ENCODE results near the gene ELOA. TPM values are rescaled to one million over a fixed set of nuclear protein-coding genes. Genes with fewer than 3 reads are reported as not detected.

The ELOA gene
- total and polyA plus RNA-seq, 2 of the 13 experiments (the other 11 are each of a cell fraction or from before 2014, with no cell fraction given), result 14.2 to 28.5 TPM

GRCh38 chr1:23752909-23753308 is 9.6 kb downstream of the ELOA start (continued):
- TF ChIP-seq ZNF383 (CRISPR knock-in tag; IDR thresholded peaks at IDR 0.05; ENCODE audit: borderline replicate concordance) (no peak), THAP11 (CRISPR knock-in tag; IDR thresholded peaks at IDR 0.05) (no peak), ZBTB46 (CRISPR knock-in tag; IDR thresholded peaks at IDR 0.05; ENCODE audit: borderline replicate concordance) (no peak), ZNF530 (CRISPR knock-in tag; IDR thresholded peaks at IDR 0.05; ENCODE audit: low read depth) (no peak), ZNF18 (CRISPR knock-in tag; IDR thresholded peaks at IDR 0.05; ENCODE audit: insufficient replicate concordance) (no peak), NPAS2 (CRISPR knock-in tag; IDR thresholded peaks at IDR 0.05; ENCODE audit: borderline replicate concordance) (no peak), TAF15 (IDR thresholded peaks at IDR 0.05; ENCODE audit: low read depth, low read length, poor library complexity, severe bottlenecking) (no peak), THAP8 (CRISPR knock-in tag; IDR thresholded peaks at IDR 0.05; ENCODE audit: borderline replicate concordance) (no peak), ATF3 (CRISPR knock-in tag; IDR thresholded peaks at IDR 0.05) (peak; percentile 73; the same call in 1 of the 2 replicates), GMEB1 (CRISPR knock-in tag; IDR thresholded peaks at IDR 0.05; ENCODE audit: borderline replicate concordance) (no peak), SNAPC5 (CRISPR knock-in tag; IDR thresholded peaks at IDR 0.05; ENCODE audit: borderline replicate concordance) (no peak), HOXA3 (CRISPR knock-in tag; IDR thresholded peaks at IDR 0.05) (peak; percentile 15; the same call in 1 of the 2 replicates), ZNF800 (CRISPR knock-in tag; IDR thresholded peaks at IDR 0.05) (no peak), ZNF792 (CRISPR knock-in tag; IDR thresholded peaks at IDR 0.05) (0 out of 2 replicates have a peak, but pooled peaks have one; percentile 34), UBTF (CRISPR knock-in tag; IDR thresholded peaks at IDR 0.05) (no peak), PHF20 (CRISPR knock-in tag; IDR thresholded peaks at IDR 0.05) (no peak), RFX1 (IDR thresholded peaks at IDR 0.05) (no peak)
